ENCODE results near the gene EIF1AX. TPM values are rescaled to one million over a fixed set of nuclear protein-coding genes. Genes with fewer than 3 reads are reported as not detected.

Gene EIF1AX
- total RNA-seq (2021): 128 to 159 TPM (median 131 TPM) in 3 replicates
- percentile 97 among the genes with signal in this experiment for Bru-seq, nascent RNA
- long read RNA-seq, experiment 1, full-length matches to known transcripts: 452 of 544 reads
- long read RNA-seq, experiment 1, partial matches to known transcripts: 31 of 544 reads
- long read RNA-seq, experiment 1, other reads (novel, unspliced or antisense): 61 of 544 reads
- long read RNA-seq, experiment 2, full-length matches to known transcripts: 143 of 262 reads
- long read RNA-seq, experiment 2, partial matches to known transcripts: 18 of 262 reads
- long read RNA-seq, experiment 2, other reads (novel, unspliced or antisense): 101 of 262 reads
- long read RNA-seq, experiment 3, full-length matches to known transcripts: 438 of 482 reads
- long read RNA-seq, experiment 3, partial matches to known transcripts: 30 of 482 reads
- long read RNA-seq, experiment 3, other reads (novel, unspliced or antisense): 14 of 482 reads

GRCh38 chrX:20141281-20142220 is at the start of gene EIF1AX:
Gene EIF1AX (minus strand): TSS chrX:20141838. CDS start chrX:20141640, 198 bp downstream.
- peak within 1 kb of the TSS; percentile 83 for H3K4me3 Mint-ChIP-seq
- no peak within 1 kb of the TSS; the same call in 1 of the 2 replicates for H3K27ac Mint-ChIP-seq
- H3K27me3 Mint-ChIP-seq (ENCODE audit: low read depth): no peaks in the 10 kb centered on the region
- ATAC-seq: peak; percentile 100
- POLR2A ChIA-PET: interaction anchor here (0.6 kb wide), 1 partner anchor 431 kb away, joined by 3 read pairs; no protein-coding TSS in a partner anchor
- H3K36me3 Mint-ChIP-seq: peaks cover 22% of the 10 kb centered on the region
- peak; percentile 93 for DNase-seq (ENCODE audit: low spot score)
- H3K9me3 Mint-ChIP-seq: no peaks in the 10 kb centered on the region
- CTCF ChIA-PET: no interaction called here
- H3K4me1 Mint-ChIP-seq: peaks cover 14% of the 10 kb centered on the region
- no peak for TF ChIP-seq AFF4 (CRISPR knock-in tag; IDR thresholded peaks at IDR 0.05; ENCODE audit: borderline replicate concordance)
- no peak for TF ChIP-seq GRHL2 (CRISPR knock-in tag; IDR thresholded peaks at IDR 0.05; ENCODE audit: insufficient replicate concordance, severe bottlenecking)
- TF ChIP-seq ARID4B (CRISPR knock-in tag; IDR thresholded peaks at IDR 0.05; ENCODE audit: borderline replicate concordance): 0 out of 2 replicates have a peak, but pooled peaks have one; percentile 19
- no peak for TF ChIP-seq E2F1 (CRISPR knock-in tag; IDR thresholded peaks at IDR 0.05)
- no peak for TF ChIP-seq IRF1 (CRISPR knock-in tag; IDR thresholded peaks at IDR 0.05)
- no peak for TF ChIP-seq ATF6 (CRISPR knock-in tag; IDR thresholded peaks at IDR 0.05)
- no peak for TF ChIP-seq NFYB (CRISPR knock-in tag; conservative IDR thresholded peaks at IDR 0.05; ENCODE audit: low read depth)
- no peak for TF ChIP-seq FOXP4 (CRISPR knock-in tag; IDR thresholded peaks at IDR 0.05)
- TF ChIP-seq ZBTB43 (CRISPR knock-in tag; IDR thresholded peaks at IDR 0.05): no peak
- TF ChIP-seq SP1 (CRISPR knock-in tag; conservative IDR thresholded peaks at IDR 0.05): peak; percentile 61
- no peak for TF ChIP-seq CTCF (IDR thresholded peaks at IDR 0.05)
- TF ChIP-seq NFATC4 (CRISPR knock-in tag; IDR thresholded peaks at IDR 0.05): no peak
- peak; percentile 58; the same call in 1 of the 2 replicates for TF ChIP-seq MAX (CRISPR knock-in tag; IDR thresholded peaks at IDR 0.05)

Data from WTC11 (cell line).